Keratinocyte (primary cell): ENCODE measurements around the gene TTN. TPM values are rescaled to one million over a fixed set of nuclear protein-coding genes. Genes with fewer than 3 reads are reported as not detected.

Source experiments
- DNase-seq: peaks from one replicate; pipeline ENCODE4 v3.0.0-alpha.2; 2011; ENCODE audit warnings: low read depth, missing footprints, low spot score
- FAIRE-seq: peaks from 2 replicates; lab custom pipeline; 2011; peaks lifted over from hg19 to GRCh38; lab: Jason Lieb, UNC
- H2AFZ ChIP-seq: 2 replicates; pipeline ENCODE4 v1.6.0; 2012; ENCODE audit warnings: low read length, control low read depth, inconsistent platforms; ENCODE audit not compliant: control insufficient read depth
- H3K27ac ChIP-seq: 2 replicates; pipeline ENCODE4 v1.5.1; 2011; ENCODE audit warnings: low read length; ENCODE audit not compliant: control insufficient read depth, insufficient read depth
- H3K27me3 ChIP-seq: 3 replicates; pipeline ENCODE4 v1.6.0; 2011; ENCODE audit warnings: low read length; ENCODE audit not compliant: control insufficient read depth, insufficient read depth; ENCODE audit errors: extremely low read depth
- H3K36me3 ChIP-seq, 2 experiments: 2 replicates in 1 of 2; 3 replicates in 1 of 2; pipeline ENCODE4 v1.5.1; 2011; ENCODE audit warnings: low read length in 2 of 2, mild to moderate bottlenecking in 1 of 2; ENCODE audit not compliant: control insufficient read depth in 2 of 2, insufficient read depth in 2 of 2; ENCODE audit errors: extremely low read depth in 1 of 2
- H3K4me1 ChIP-seq: 3 replicates; pipeline ENCODE4 v1.5.1; 2011; ENCODE audit warnings: low read length; ENCODE audit not compliant: control insufficient read depth, insufficient read depth; ENCODE audit errors: extremely low read depth
- H3K4me2 ChIP-seq: 3 replicates; pipeline ENCODE4 v1.6.0; 2011; ENCODE audit warnings: low read depth, low read length; ENCODE audit not compliant: control insufficient read depth, insufficient read depth; ENCODE audit errors: extremely low read depth
- H3K4me3 ChIP-seq, 3 experiments: fragments of 200-600 bp in 1 of 3; sonication (generic) in 1 of 3; 2 replicates in 2 of 3; 3 replicates in 1 of 3; pipeline ENCODE4 v1.5.1; 2011 to 2016; ENCODE audit warnings: low read length in 3 of 3, mild to moderate bottlenecking in 3 of 3, control low read depth in 2 of 3, inconsistent platforms in 1 of 3, low read depth in 1 of 3, mixed read lengths in 1 of 3, mixed run types in 1 of 3, moderate library complexity in 1 of 3; ENCODE audit not compliant: control insufficient read depth in 2 of 3, insufficient read depth in 2 of 3; ENCODE audit errors: extremely low read depth in 1 of 3
- H3K79me2 ChIP-seq: 2 replicates; pipeline ENCODE4 v1.6.0; 2012; ENCODE audit warnings: low read length; ENCODE audit not compliant: control insufficient read depth, insufficient read depth
- H3K9ac ChIP-seq: 3 replicates; pipeline ENCODE4 v1.6.0; 2011; ENCODE audit warnings: low read length; ENCODE audit not compliant: control insufficient read depth, insufficient read depth; ENCODE audit errors: extremely low read depth
- H3K9me1 ChIP-seq: 3 replicates; pipeline ENCODE4 v1.6.0; 2011; ENCODE audit warnings: low read length; ENCODE audit not compliant: control insufficient read depth, insufficient read depth; ENCODE audit errors: extremely low read depth
- H3K9me3 ChIP-seq: 2 replicates; pipeline ENCODE4 v1.5.1; 2012; ENCODE audit warnings: low read depth, low read length; ENCODE audit not compliant: control insufficient read depth
- H4K20me1 ChIP-seq: 3 replicates; pipeline ENCODE4 v1.6.0; 2011; ENCODE audit warnings: low read length; ENCODE audit not compliant: control insufficient read depth, insufficient read depth; ENCODE audit errors: extremely low read depth
- CTCF ChIP-seq, 3 experiments: IDR thresholded peaks in 1 of 3; conservative IDR thresholded peaks in 1 of 3; optimal IDR thresholded peaks in 1 of 3; 2 replicates in 2 of 3; 3 replicates in 1 of 3; pipeline versions ENCODE3 to v1.5.1; 2011; ENCODE audit warnings: low read length in 3 of 3, mild to moderate bottlenecking in 3 of 3, moderate library complexity in 2 of 3, control low read depth in 1 of 3, inconsistent platforms in 1 of 3; ENCODE audit not compliant: insufficient read depth in 2 of 3; ENCODE audit errors: extremely low read depth in 1 of 3
- EZH2 ChIP-seq: IDR thresholded peaks from one replicate; pipeline ENCODE4 v1.6.1; 2012; ENCODE audit warnings: inconsistent platforms, mild to moderate bottlenecking, low read length, moderate library complexity
- dilution Hi-C: fragments of 300-500 bp; cut with MboI; formaldehyde crosslinking; loops from one replicate; pipeline ENCODE4 v1.7.0; 2020; ENCODE audit warnings: low sequenced_read_pairs; ENCODE audit not compliant: extremely low pct_ligation_motif_present
- polyA plus RNA-seq, 5 experiments: library from polyadenylated mRNA; depleted of rRNA in 3 of 5; stranded (reverse) in 3 of 5; stranded (forward) in 1 of 5; unstranded in 1 of 5; fragments of >200 nt; gene quantifications; 1 replicate in 1 of 5; 2 replicates in 3 of 5; 3 replicates in 1 of 5; pipeline versions ENCODE4 v1.2.1 to v1.2.3, GENCODE V29; 2011 to 2012; ENCODE audit warnings: missing spikeins in 2 of 5, low read depth in 1 of 5, low replicate concordance in 1 of 5

Gene TTN
- polyA plus RNA-seq, 1 donor (not counting 4 experiments of a cell fraction or from before 2014, with no cell fraction given) = 0.01 TPM

DNA sequence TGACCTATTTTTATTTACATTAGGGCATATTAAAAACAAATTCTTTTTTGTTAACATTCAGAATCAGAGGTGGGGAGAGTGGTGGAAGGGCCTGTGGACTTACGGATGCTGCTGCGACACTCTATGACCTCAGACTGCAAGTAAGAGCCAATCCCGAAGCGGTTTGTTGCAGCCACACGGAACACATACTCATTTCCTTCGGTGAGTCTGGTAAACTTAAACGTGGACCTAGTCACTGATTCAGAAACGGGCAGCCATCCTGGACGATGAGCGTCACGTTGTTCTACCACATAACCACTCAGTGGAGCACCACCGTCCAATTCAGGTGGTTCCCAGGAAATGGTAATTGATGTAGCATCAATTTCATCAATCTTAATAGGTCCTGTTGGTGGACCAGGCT, 265.1 kb downstream of the TTN start:
- no peaks in the 10 kb centered on the region for H3K79me2 ChIP-seq
- no peaks in the 10 kb centered on the region for H3K9me1 ChIP-seq
- no peak for TF ChIP-seq CTCF (optimal IDR thresholded peaks at IDR 0.05 in 1 of 3, IDR thresholded peaks at IDR 0.05 in 1 of 3, conservative IDR thresholded peaks at IDR 0.05 in 1 of 3; ENCODE audit: extremely low read depth in 1 of 3, insufficient read depth in 2 of 3, low read length in 3 of 3)
- TF ChIP-seq EZH2 = no peak
- dilution Hi-C loops = no loop called here
- H3K4me3 ChIP-seq = no peak overlapping the region
- no peaks in the 10 kb centered on the region for H3K9me3 ChIP-seq
- H2AFZ ChIP-seq = no peak overlapping the region
- no peaks in the 10 kb centered on the region for H4K20me1 ChIP-seq
- FAIRE-seq (no peak), DNase-seq (no peak)
- H3K9ac ChIP-seq = no peak overlapping the region
- no peak overlapping the region for H3K27ac ChIP-seq
- peaks cover 4 to 14% of the 10 kb centered on the region in 2 experiments for H3K36me3 ChIP-seq
- H3K4me2 ChIP-seq = no peak overlapping the region
- no peaks in the 10 kb centered on the region for H3K27me3 ChIP-seq
- no peaks in the 10 kb centered on the region for H3K4me1 ChIP-seq

DNA sequence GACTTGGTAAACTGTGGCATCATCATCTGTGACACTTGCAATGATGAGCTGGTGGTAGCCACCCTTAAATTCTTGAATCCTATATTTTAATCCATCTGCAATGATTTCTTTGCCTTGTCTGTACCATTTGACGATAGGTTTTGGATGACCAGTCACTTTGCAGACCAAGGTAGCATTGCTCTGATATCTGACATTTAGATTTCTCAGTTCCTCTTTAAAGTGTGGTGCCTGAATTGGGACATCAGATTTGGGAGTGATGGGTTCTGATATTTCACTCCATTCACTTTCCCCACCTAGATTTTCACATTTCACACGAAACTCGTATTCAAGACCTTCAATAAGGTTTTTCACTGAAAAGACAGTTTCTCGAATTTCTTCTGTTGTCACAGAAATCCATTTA, 271.2 kb downstream of the TTN start:
- Histone ChIP-seq H3K4me1 (no peaks in the 10 kb centered on the region), H3K9ac (no peak overlapping the region), H4K20me1 (no peaks in the 10 kb centered on the region), H2AFZ (no peak overlapping the region), H3K9me1 (no peaks in the 10 kb centered on the region), H3K79me2 (peaks cover 8% of the 10 kb centered on the region), H3K9me3 (no peaks in the 10 kb centered on the region), H3K4me3 (no peak overlapping the region), H3K4me2 (no peak overlapping the region), H3K27ac (no peak overlapping the region), H3K36me3 (peaks cover 13 to 16% of the 10 kb centered on the region in 2 experiments), H3K27me3 (no peaks in the 10 kb centered on the region)
- dilution Hi-C loops = no loop called here
- no peak for TF ChIP-seq EZH2
- TF ChIP-seq CTCF (optimal IDR thresholded peaks at IDR 0.05 in 1 of 3, IDR thresholded peaks at IDR 0.05 in 1 of 3, conservative IDR thresholded peaks at IDR 0.05 in 1 of 3; ENCODE audit: extremely low read depth in 1 of 3, insufficient read depth in 2 of 3, low read length in 3 of 3) = no peak
- FAIRE-seq = no peak
- DNase-seq = no peak
